ENCODE results near the gene CA12.

- TF ChIP-seq EP300 (IDR thresholded peaks at IDR 0.05; ENCODE audit: low read length) (no peak), JUN (IDR thresholded peaks at IDR 0.05; ENCODE audit: borderline replicate concordance, low read depth, low read length) (no peak), JUN (CRISPR knock-in tag; IDR thresholded peaks at IDR 0.05; ENCODE audit: borderline replicate concordance) (no peak), MAZ (CRISPR knock-in tag; conservative IDR thresholded peaks at IDR 0.05 in 1 of 2, IDR thresholded peaks at IDR 0.05 in 1 of 2) (no peak), ATF6 (CRISPR knock-in tag; IDR thresholded peaks at IDR 0.05) (no peak), POLR2A (conservative IDR thresholded peaks at IDR 0.05) (no peak), U2AF1 (optimal IDR thresholded peaks at IDR 0.05; ENCODE audit: low read depth, low read length) (no peak), SETDB1 (IDR thresholded peaks at IDR 0.05; ENCODE audit: low read length) (no peak)
Measured at GRCh38 chr15:63412551-63412950, 30.9 kb upstream of the CA12 start.
